Measurements from ENCODE around the gene PIP4K2A. TPM values are rescaled to one million over a fixed set of nuclear protein-coding genes. Genes with fewer than 3 reads are reported as not detected.
"Not testable (repeated sequence)": the region's sequence is repeated elsewhere in the genome, so short reads cannot be mapped to it uniquely, and the experiment has no call there.

PIP4K2A gene
- total RNA-seq, 3 donors from 2014 or later: 15.1 to 36.6 (median 33.1) TPM

- Histone ChIP-seq H3K27ac (no peak overlapping the region), H3K4me1 (no peaks in the 10 kb centered on the region), H3K4me3 (no peak overlapping the region), H3K27me3 (no peaks in the 10 kb centered on the region), H3K36me3 (no peaks in the 10 kb centered on the region), H3K9me3 (peaks cover 0 to 12% of the 10 kb centered on the region in 2 donors)
- TF ChIP-seq CTCF (IDR thresholded peaks at IDR 0.05) (no peak), POLR2AphosphoS5 (IDR thresholded peaks at IDR 0.05) (no peak), POLR2A (IDR thresholded peaks at IDR 0.05) (no peak)
- intact Hi-C loops (cut with DNase I; ENCODE audit: low total_unique reads): no loop called here
- no peak for DNase-seq (ENCODE audit: low spot score in 2 of 2)
Measured at GRCh38 chr10:22531441-22531840, 182.9 kb downstream of the PIP4K2A start.

- no peaks in the 10 kb centered on the region for H3K4me1 ChIP-seq
- no peaks in the 10 kb centered on the region for H3K27me3 ChIP-seq
- H3K4me3 ChIP-seq: no peak overlapping the region
- no peak for DNase-seq (ENCODE audit: low spot score in 2 of 2)
- H3K36me3 ChIP-seq: no peaks in the 10 kb centered on the region
- H3K9me3 ChIP-seq: peaks cover 0 to 16% of the 10 kb centered on the region in 2 donors
- no peak overlapping the region for H3K27ac ChIP-seq
- intact Hi-C loops (cut with DNase I; ENCODE audit: low total_unique reads): no loop called here
- TF ChIP-seq POLR2AphosphoS5 (IDR thresholded peaks at IDR 0.05): no peak
Measured at GRCh38 chr10:22531008-22531407, 183.4 kb downstream of the PIP4K2A start.

- H3K9me3 ChIP-seq: peaks cover 23 to 25% of the 10 kb centered on the region in 2 donors
- H3K27me3 ChIP-seq: no peaks in the 10 kb centered on the region
- no peak overlapping the region for H3K27ac ChIP-seq
- H3K4me1 ChIP-seq: no peaks in the 10 kb centered on the region
- no peaks in the 10 kb centered on the region for H3K36me3 ChIP-seq
- TF ChIP-seq POLR2AphosphoS5 (IDR thresholded peaks at IDR 0.05): no peak
- TF ChIP-seq CTCF (IDR thresholded peaks at IDR 0.05): no peak
- TF ChIP-seq POLR2A (IDR thresholded peaks at IDR 0.05): no peak
- DNase-seq (ENCODE audit: low spot score in 2 of 2): no peak
- no peak overlapping the region for H3K4me3 ChIP-seq
- intact Hi-C loops (cut with DNase I; ENCODE audit: low total_unique reads): no loop called here
Measured at GRCh38 chr10:22527520-22527919, 186.9 kb downstream of the PIP4K2A start.

GRCh38 chr10:22524333-22524732, 190.0 kb downstream of the PIP4K2A start:
- H3K27ac ChIP-seq; H3K27me3 ChIP-seq; H3K4me1 ChIP-seq; H3K36me3 ChIP-seq; H3K4me3 ChIP-seq; DNase-seq (ENCODE audit: low spot score in 2 of 2); intact Hi-C loops (cut with DNase I; ENCODE audit: low total_unique reads): not testable (repeated sequence)
- H3K9me3 ChIP-seq: peaks cover 16 to 26% of the 10 kb centered on the region in 2 donors

- H3K27ac ChIP-seq; H3K4me3 ChIP-seq; DNase-seq (ENCODE audit: low spot score in 2 of 2); H3K36me3 ChIP-seq; H3K4me1 ChIP-seq; H3K27me3 ChIP-seq; intact Hi-C loops (cut with DNase I; ENCODE audit: low total_unique reads): not testable (repeated sequence)
- H3K9me3 ChIP-seq: peaks cover 5 to 26% of the 10 kb centered on the region in 2 donors
Measured at GRCh38 chr10:22520645-22521044, 193.7 kb downstream of the PIP4K2A start.

GRCh38 chr10:22518167-22518724, 196.1 kb downstream of the PIP4K2A start:
- intact Hi-C loops (cut with DNase I; ENCODE audit: low total_unique reads): no loop called here
- no peak for DNase-seq (ENCODE audit: low spot score in 2 of 2)
- H3K4me3 ChIP-seq: no peak overlapping the region
- H3K27me3 ChIP-seq: no peaks in the 10 kb centered on the region
- no peaks in the 10 kb centered on the region for H3K4me1 ChIP-seq
- TF ChIP-seq CTCF (IDR thresholded peaks at IDR 0.05): no peak
- no peak for TF ChIP-seq POLR2AphosphoS5 (IDR thresholded peaks at IDR 0.05)
- TF ChIP-seq POLR2A (IDR thresholded peaks at IDR 0.05): no peak
- peaks cover 0 to 10% of the 10 kb centered on the region in 2 donors for H3K9me3 ChIP-seq
- no peak overlapping the region for H3K27ac ChIP-seq
- H3K36me3 ChIP-seq: no peaks in the 10 kb centered on the region

GRCh38 chr10:22515009-22515408, 199.4 kb downstream of the PIP4K2A start:
- Histone ChIP-seq H3K4me1 (no peaks in the 10 kb centered on the region), H3K27ac (no peak overlapping the region), H3K4me3 (no peak overlapping the region), H3K36me3 (no peaks in the 10 kb centered on the region), H3K27me3 (no peaks in the 10 kb centered on the region), H3K9me3 (peaks cover 0 to 4% of the 10 kb centered on the region in 2 donors)
- no peak for TF ChIP-seq CTCF (IDR thresholded peaks at IDR 0.05)
- no peak for TF ChIP-seq POLR2AphosphoS5 (IDR thresholded peaks at IDR 0.05)
- no peak for TF ChIP-seq POLR2A (IDR thresholded peaks at IDR 0.05)
- DNase-seq (ENCODE audit: low spot score in 2 of 2): no peak
- intact Hi-C loops (cut with DNase I; ENCODE audit: low total_unique reads): no loop called here

- H3K36me3 ChIP-seq; DNase-seq (ENCODE audit: low spot score in 2 of 2); H3K9me3 ChIP-seq; intact Hi-C loops (cut with DNase I; ENCODE audit: low total_unique reads); H3K4me3 ChIP-seq; H3K27ac ChIP-seq; H3K27me3 ChIP-seq; H3K4me1 ChIP-seq: not testable (repeated sequence)
Measured at GRCh38 chr10:22514414-22514758, 200.0 kb downstream of the PIP4K2A start.

GRCh38 chr10:22513483-22514413, 200.6 kb downstream of the PIP4K2A start:
- H3K27ac ChIP-seq; H3K4me3 ChIP-seq; H3K9me3 ChIP-seq; H3K36me3 ChIP-seq; intact Hi-C loops (cut with DNase I; ENCODE audit: low total_unique reads); DNase-seq (ENCODE audit: low spot score in 2 of 2); H3K4me1 ChIP-seq; H3K27me3 ChIP-seq: not testable (repeated sequence)

Measured in breast epithelium (tissue), 4 donors.